ENCODE measurements around the gene KRTAP10-8.

GRCh38 chr21:44596068-44596725 lies 15.7 kb upstream of the KRTAP10-8 start:
- no peak for TF ChIP-seq RFX5 (IDR thresholded peaks at IDR 0.05; ENCODE audit: low read depth, low read length)
- TF ChIP-seq POLR2A (IDR thresholded peaks at IDR 0.05; ENCODE audit: low read depth, low read length) = no peak
- TF ChIP-seq FOS (IDR thresholded peaks at IDR 0.05; ENCODE audit: low read depth, low read length) = no peak
- TF ChIP-seq CTCF (conservative IDR thresholded peaks at IDR 0.05; ENCODE audit: low read depth, low read length) = no peak
- TF ChIP-seq CEBPB (IDR thresholded peaks at IDR 0.05; ENCODE audit: low read depth, low read length) = no peak
- TF ChIP-seq ELK1 (IDR thresholded peaks at IDR 0.05; ENCODE audit: borderline replicate concordance, low read depth, low read length) = no peak
- TF ChIP-seq BHLHE40 (IDR thresholded peaks at IDR 0.05; ENCODE audit: low read depth, low read length) = no peak
- no peak for TF ChIP-seq USF2 (IDR thresholded peaks at IDR 0.05; ENCODE audit: low read depth, low read length)
- TF ChIP-seq MXI1 (IDR thresholded peaks at IDR 0.05; ENCODE audit: borderline replicate concordance, low read depth, low read length) = no peak
- TF ChIP-seq RAD21 (IDR thresholded peaks at IDR 0.05; ENCODE audit: low read length) = no peak

All from IMR-90 (cell line).